ENCODE results near the gene USP9Y.

Gene USP9Y

GRCh38 chrY:12823408-12823807 lies 122.4 kb downstream of the USP9Y start:
- no peak for TF ChIP-seq EZH2phosphoT487 (conservative IDR thresholded peaks at IDR 0.05; ENCODE audit: low read length)
- TF ChIP-seq CTCF (IDR thresholded peaks at IDR 0.05; ENCODE audit: insufficient read depth, low read length, poor library complexity, severe bottlenecking): no peak
- no peaks in the 10 kb centered on the region for H3K9me2 ChIP-seq (replicated peaks; ENCODE audit: insufficient read depth, low read length)
- no peaks in the 10 kb centered on the region for H3K36me3 ChIP-seq (ENCODE audit: low read length)
- H3K4me2 ChIP-seq (ENCODE audit: low read depth, low read length, poor library complexity, severe bottlenecking): no peak overlapping the region
- H3K4me3 ChIP-seq (ENCODE audit: insufficient read depth, low read length, poor library complexity, severe bottlenecking): no peak overlapping the region
- no peaks in the 10 kb centered on the region for H3K79me2 ChIP-seq (ENCODE audit: insufficient read depth, low read length)
- H3K9ac ChIP-seq (ENCODE audit: low read length): no peak overlapping the region
- H3K27me3 ChIP-seq (ENCODE audit: low read length): no peaks in the 10 kb centered on the region
- no peaks in the 10 kb centered on the region for H4K20me1 ChIP-seq (ENCODE audit: low read depth, low read length)
- no peaks in the 10 kb centered on the region for H3K9me3 ChIP-seq (ENCODE audit: insufficient read depth, low read length)
- H2AFZ ChIP-seq (ENCODE audit: low read depth, low read length, severe bottlenecking): no peak overlapping the region
- H3K27ac ChIP-seq (ENCODE audit: low read depth, low read length): no peak overlapping the region
- H3F3A ChIP-seq (ENCODE audit: insufficient read depth): no peaks in the 10 kb centered on the region

- no peaks in the 10 kb centered on the region for H3F3A ChIP-seq (ENCODE audit: insufficient read depth)
- no peaks in the 10 kb centered on the region for H4K20me1 ChIP-seq (ENCODE audit: low read depth, low read length)
- H3K27ac ChIP-seq (ENCODE audit: low read depth, low read length): no peak overlapping the region
- no peaks in the 10 kb centered on the region for H3K27me3 ChIP-seq (ENCODE audit: low read length)
- no peak overlapping the region for H3K4me3 ChIP-seq (ENCODE audit: insufficient read depth, low read length, poor library complexity, severe bottlenecking)
- H3K79me2 ChIP-seq (ENCODE audit: insufficient read depth, low read length): no peaks in the 10 kb centered on the region
- no peaks in the 10 kb centered on the region for H3K36me3 ChIP-seq (ENCODE audit: low read length)
- no peaks in the 10 kb centered on the region for H3K9me2 ChIP-seq (replicated peaks; ENCODE audit: insufficient read depth, low read length)
- TF ChIP-seq EZH2phosphoT487 (conservative IDR thresholded peaks at IDR 0.05; ENCODE audit: low read length): no peak
- no peak for TF ChIP-seq CTCF (IDR thresholded peaks at IDR 0.05; ENCODE audit: insufficient read depth, low read length, poor library complexity, severe bottlenecking)
- no peaks in the 10 kb centered on the region for H3K9me3 ChIP-seq (ENCODE audit: insufficient read depth, low read length)
- H2AFZ ChIP-seq (ENCODE audit: low read depth, low read length, severe bottlenecking): no peak overlapping the region
- H3K4me2 ChIP-seq (ENCODE audit: low read depth, low read length, poor library complexity, severe bottlenecking): no peak overlapping the region
- no peak overlapping the region for H3K9ac ChIP-seq (ENCODE audit: low read length)
Observed at GRCh38 chrY:12826791-12827190, 125.8 kb downstream of the USP9Y start.

GRCh38 chrY:12833284-12833683 lies 132.3 kb downstream of the USP9Y start:
- Histone ChIP-seq H3K27me3 (ENCODE audit: low read length) (no peaks in the 10 kb centered on the region), H3K9ac (ENCODE audit: low read length) (no peak overlapping the region), H3F3A (ENCODE audit: insufficient read depth) (no peaks in the 10 kb centered on the region), H3K4me3 (ENCODE audit: insufficient read depth, low read length, poor library complexity, severe bottlenecking) (no peak overlapping the region), H3K79me2 (ENCODE audit: insufficient read depth, low read length) (no peaks in the 10 kb centered on the region), H3K27ac (ENCODE audit: low read depth, low read length) (no peak overlapping the region), H3K4me2 (ENCODE audit: low read depth, low read length, poor library complexity, severe bottlenecking) (no peak overlapping the region), H3K36me3 (ENCODE audit: low read length) (no peaks in the 10 kb centered on the region), H2AFZ (ENCODE audit: low read depth, low read length, severe bottlenecking) (no peak overlapping the region), H3K9me2 (replicated peaks; ENCODE audit: insufficient read depth, low read length) (no peaks in the 10 kb centered on the region), H3K9me3 (ENCODE audit: insufficient read depth, low read length) (no peaks in the 10 kb centered on the region), H4K20me1 (ENCODE audit: low read depth, low read length) (no peaks in the 10 kb centered on the region)
- TF ChIP-seq CTCF (IDR thresholded peaks at IDR 0.05; ENCODE audit: insufficient read depth, low read length, poor library complexity, severe bottlenecking) (no peak), EZH2phosphoT487 (conservative IDR thresholded peaks at IDR 0.05; ENCODE audit: low read length) (no peak)

Data from SU-DHL-6 (cell line).